ENCODE measurements around the gene LMCD1. TPM values are rescaled to one million over a fixed set of nuclear protein-coding genes. Genes with fewer than 3 reads are reported as not detected.

The LMCD1 gene
- total and polyA plus RNA-seq, 12 donors: 18.6 to 459 (median 45.7) TPM

DNA sequence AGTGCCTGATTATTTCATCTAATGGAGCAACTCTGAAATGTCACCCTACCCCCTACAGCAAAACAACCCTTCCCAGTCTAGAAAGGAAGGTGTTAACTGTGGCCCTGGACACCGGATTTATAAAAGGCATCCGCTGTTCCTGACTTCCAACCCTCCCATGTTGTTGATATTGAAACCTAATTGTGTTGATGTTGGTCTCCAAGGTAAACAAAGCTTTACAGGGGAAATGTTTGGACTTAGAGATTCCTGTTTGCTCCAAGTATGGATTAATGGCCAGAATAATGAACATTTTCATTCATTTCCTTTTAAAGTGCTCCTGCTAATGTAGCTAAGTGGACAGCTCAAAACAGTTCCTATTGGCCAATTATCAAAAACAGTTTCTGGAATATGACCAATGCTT lies 19.4 kb upstream of the LMCD1 start:
- no peak overlapping the region for H3K4me3 ChIP-seq
- DNase-seq: no peak
- peaks cover 8 to 47% (median 30%) of the 10 kb centered on the region in 9 donors for H3K4me1 ChIP-seq
- peak overlapping the region; percentile 32 to 86 (median 66) for H3K27ac ChIP-seq
- ATAC-seq: peak in 7 of 8 donors; percentile 21 to 69 (median 36)
- H3K27me3 ChIP-seq: no peaks in the 10 kb centered on the region
- TF ChIP-seq, protein P1, sequence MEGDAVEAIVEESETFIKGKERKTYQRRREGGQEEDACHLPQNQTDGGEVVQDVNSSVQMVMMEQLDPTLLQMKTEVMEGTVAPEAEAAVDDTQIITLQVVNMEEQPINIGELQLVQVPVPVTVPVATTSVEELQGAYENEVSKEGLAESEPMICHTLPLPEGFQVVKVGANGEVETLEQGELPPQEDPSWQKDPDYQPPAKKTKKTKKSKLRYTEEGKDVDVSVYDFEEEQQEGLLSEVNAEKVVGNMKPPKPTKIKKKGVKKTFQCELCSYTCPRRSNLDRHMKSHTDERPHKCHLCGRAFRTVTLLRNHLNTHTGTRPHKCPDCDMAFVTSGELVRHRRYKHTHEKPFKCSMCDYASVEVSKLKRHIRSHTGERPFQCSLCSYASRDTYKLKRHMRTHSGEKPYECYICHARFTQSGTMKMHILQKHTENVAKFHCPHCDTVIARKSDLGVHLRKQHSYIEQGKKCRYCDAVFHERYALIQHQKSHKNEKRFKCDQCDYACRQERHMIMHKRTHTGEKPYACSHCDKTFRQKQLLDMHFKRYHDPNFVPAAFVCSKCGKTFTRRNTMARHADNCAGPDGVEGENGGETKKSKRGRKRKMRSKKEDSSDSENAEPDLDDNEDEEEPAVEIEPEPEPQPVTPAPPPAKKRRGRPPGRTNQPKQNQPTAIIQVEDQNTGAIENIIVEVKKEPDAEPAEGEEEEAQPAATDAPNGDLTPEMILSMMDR (IDR thresholded peaks at IDR 0.05): no peak
- H3K9me3 ChIP-seq: peaks cover 0 to 7% (median 3%) of the 10 kb centered on the region in 11 donors
- H3K36me3 ChIP-seq: no peaks in the 10 kb centered on the region
- intact Hi-C loops (cut with DNase I): loop anchor here in 5 of 10 donors (1.0 to 10.0 kb wide), 7 partner anchors 35 to 1165 kb away; no protein-coding TSS in a partner anchor
- WGBS, 2 donors: 43 to 56% methylated on average over 2 of the region's 2 CpGs

DNA sequence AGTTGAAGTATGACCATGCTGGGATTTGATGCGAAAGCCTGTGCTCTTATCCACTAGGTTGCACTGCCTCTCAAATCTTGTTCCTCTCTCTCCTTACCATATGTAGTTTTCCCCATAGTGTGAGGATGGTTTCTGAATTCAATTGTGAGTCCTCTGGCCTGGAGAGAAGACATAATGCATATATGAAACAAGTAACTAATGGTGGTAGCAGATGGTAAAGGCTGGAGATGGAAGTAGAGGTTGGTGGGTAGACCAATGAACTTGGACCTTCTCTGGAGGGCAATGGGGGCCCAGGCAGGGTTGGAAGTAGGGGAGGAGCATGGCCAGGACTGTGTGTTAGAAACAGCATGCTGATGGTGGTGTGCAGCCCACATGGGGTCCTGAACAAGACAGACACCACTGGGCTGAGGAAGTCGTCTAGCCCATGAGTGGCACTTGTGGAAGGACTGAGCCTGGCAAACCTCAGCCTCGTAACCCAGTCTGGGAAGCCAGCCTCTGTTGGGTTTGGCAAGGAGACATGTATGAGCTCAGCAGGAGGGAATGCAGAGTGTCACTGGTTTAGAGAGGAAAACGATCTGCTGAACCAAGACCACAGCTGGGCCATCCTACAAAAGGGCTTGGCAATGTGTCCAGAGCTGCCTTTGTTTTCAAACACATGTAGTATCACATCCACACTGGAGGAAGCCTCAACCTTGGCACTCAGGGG lies 18.5 kb upstream of the LMCD1 start:
- Histone ChIP-seq H3K27ac (peak overlapping the region; percentile 32 to 86 (median 66)), H3K36me3 (no peaks in the 10 kb centered on the region), H3K9me3 (peaks cover 0 to 7% (median 3%) of the 10 kb centered on the region in 11 donors), H3K27me3 (no peaks in the 10 kb centered on the region), H3K4me3 (no peak overlapping the region), H3K4me1 (peaks cover 8 to 47% (median 30%) of the 10 kb centered on the region in 9 donors)
- ATAC-seq (peak; percentile 72 to 93 (median 89)), DNase-seq (peak; percentile 25 to 77)
- intact Hi-C loops (cut with DNase I): loop anchor here in 5 of 10 donors (1.0 to 10.0 kb wide), 7 partner anchors 36 to 1166 kb away; no protein-coding TSS in a partner anchor
- WGBS, 2 donors: 27 to 35% methylated on average over 4 of the region's 4 CpGs
- TF ChIP-seq, protein P1 (IDR thresholded peaks at IDR 0.05): no peak

DNA sequence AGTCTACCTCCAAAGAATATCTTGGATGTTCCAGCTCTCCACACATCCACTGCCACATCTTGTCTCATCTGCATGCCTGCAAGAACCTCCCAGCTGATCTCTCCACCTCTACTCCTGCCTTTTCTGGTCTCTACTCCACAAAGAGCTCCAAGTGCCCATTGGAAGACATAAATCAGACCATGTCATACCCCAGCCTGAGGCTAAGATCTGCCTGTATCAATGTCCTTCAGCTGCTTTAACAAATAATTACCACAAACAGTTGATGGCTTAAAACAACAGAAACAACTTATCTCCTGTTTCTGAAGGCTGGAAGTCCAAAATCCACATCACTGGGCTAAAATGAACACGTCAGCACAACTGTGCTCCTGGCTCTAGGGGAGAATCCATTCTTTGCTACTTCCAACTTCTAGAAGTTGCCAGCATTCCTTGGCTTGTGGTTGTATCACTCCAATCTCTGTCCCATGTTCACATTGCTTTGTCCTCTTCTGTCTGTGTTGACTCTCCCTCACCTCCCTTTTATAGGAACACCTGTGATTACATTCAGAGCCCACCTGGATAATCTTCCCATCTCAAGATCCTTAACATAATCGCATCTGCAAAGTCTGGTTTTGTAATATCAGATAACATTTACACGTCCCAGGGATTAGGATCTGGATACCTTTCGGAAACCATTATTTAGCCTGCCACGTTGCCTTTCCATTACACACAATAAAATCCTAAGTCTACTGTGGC lies 17.0 kb upstream of the LMCD1 start:
- no peak overlapping the region for H3K4me3 ChIP-seq
- no peaks in the 10 kb centered on the region for H3K36me3 ChIP-seq
- intact Hi-C loops (cut with DNase I): loop anchor here in 5 of 10 donors (5.0 to 10.0 kb wide), 5 partner anchors 37 to 1167 kb away; no protein-coding TSS in a partner anchor
- WGBS, 2 donors: 94 to 95% methylated on average over 5 of the region's 5 CpGs
- peaks cover 0 to 7% (median 3%) of the 10 kb centered on the region in 11 donors for H3K9me3 ChIP-seq
- H3K4me1 ChIP-seq: peaks cover 8 to 48% (median 35%) of the 10 kb centered on the region in 9 donors
- no peaks in the 10 kb centered on the region for H3K27me3 ChIP-seq
- H3K27ac ChIP-seq: peak overlapping the region in 4 of 10 donors; percentile 3 to 86 (median 42)
- TF ChIP-seq, protein P1 (IDR thresholded peaks at IDR 0.05): no peak
- ATAC-seq (no peak), DNase-seq (no peak)

DNA sequence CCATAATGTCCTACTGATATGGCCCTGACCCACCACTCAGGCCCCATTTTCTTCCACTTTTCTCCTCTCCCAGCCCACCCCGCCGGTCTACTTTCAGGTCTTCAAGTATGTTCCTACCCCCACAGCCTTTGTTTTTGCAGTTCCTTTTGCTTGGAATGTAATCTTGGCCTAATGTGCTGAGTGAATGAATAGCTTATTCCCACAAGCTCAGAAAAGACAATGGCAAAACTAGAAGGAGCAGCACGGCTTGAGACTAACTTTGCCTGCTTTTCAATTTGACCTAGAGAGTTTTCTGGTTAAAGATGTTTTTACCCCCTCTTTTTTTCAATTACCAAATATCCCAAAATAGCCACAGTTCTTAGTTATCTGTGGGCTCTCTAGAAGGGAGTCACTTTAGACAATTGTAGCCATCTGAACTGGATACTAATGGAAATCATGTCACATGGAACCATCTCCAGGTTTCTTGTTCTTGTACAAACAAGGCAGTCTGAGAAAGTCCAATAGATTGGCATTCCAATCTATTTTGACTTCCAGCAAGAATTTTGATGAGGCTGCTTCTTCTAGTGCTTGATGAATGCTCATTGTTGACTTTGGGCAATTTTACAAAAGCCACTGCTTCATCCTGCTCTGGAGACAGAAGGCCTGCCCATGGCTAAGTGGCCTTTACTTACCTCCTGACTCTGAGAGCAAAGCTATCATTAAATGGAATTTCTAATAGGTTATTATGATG lies 16.3 kb upstream of the LMCD1 start:
- intact Hi-C loops (cut with DNase I): loop anchor here in 1 of 10 donors (10.0 kb wide), 1 partner anchor 119 kb away; no protein-coding TSS in a partner anchor
- no peak for DNase-seq
- Histone ChIP-seq H3K4me1 (peaks cover 8 to 55% (median 39%) of the 10 kb centered on the region in 9 donors), H3K4me3 (no peak overlapping the region), H3K27me3 (no peaks in the 10 kb centered on the region), H3K36me3 (no peaks in the 10 kb centered on the region), H3K27ac (peak overlapping the region in 4 of 10 donors; percentile 3 to 80 (median 6)), H3K9me3 (peaks cover 0 to 7% (median 3%) of the 10 kb centered on the region in 11 donors)
- TF ChIP-seq, protein P1 (IDR thresholded peaks at IDR 0.05): no peak
- 77% methylated on average over 3 of the region's 3 CpGs for WGBS, 2 donors
- ATAC-seq: no peak

Measured in heart right ventricle (tissue), 16 donors.